HEK293 (cell line): ENCODE results near the gene ANKRD23.
"Not testable (repeated sequence)": the region's sequence is repeated elsewhere in the genome, so short reads cannot be mapped to it uniquely, and the experiment has no call there.

Experiments
- CTCF ChIA-PET: fragments of 350-600 bp; formaldehyde crosslinking; extraction: SDS; loops from one replicate; lab custom pipeline; 2021; ENCODE audit warnings: antibody characterized with exemption; lab: Yijun Ruan, JAX
- POLR2A ChIA-PET: fragments of 300-600 bp; formaldehyde crosslinking; extraction: SDS; loops from one replicate; lab custom pipeline; 2020; ENCODE audit warnings: antibody characterized with exemption, inconsistent platforms; lab: Yijun Ruan, JAX
- H3K27ac ChIP-seq: fragments of 200-500 bp; sonication (Bioruptor generic); 2 replicates; pipeline ENCODE4 v1.5.1; 2014; ENCODE audit warnings: low read depth, low read length, control low read depth, inconsistent platforms; ENCODE audit errors: extremely low read depth
- H3K36me3 ChIP-seq, 2 experiments: fragments of 200-500 bp in 1 of 2; sonication (Bioruptor generic) in 1 of 2; 1 replicate in 1 of 2; 2 replicates in 1 of 2; pipeline ENCODE4 v1.5.1; 2014 to 2017; ENCODE audit warnings: inconsistent platforms in 2 of 2, low read length in 2 of 2; ENCODE audit not compliant: control insufficient read depth in 2 of 2, insufficient read depth in 1 of 2
- H3K4me1 ChIP-seq: fragments of 200-500 bp; sonication (Bioruptor generic); 2 replicates; pipeline ENCODE4 v1.5.1; 2014; ENCODE audit warnings: mild to moderate bottlenecking, low read length, inconsistent platforms; ENCODE audit not compliant: control insufficient read depth, insufficient read depth
- H3K4me3 ChIP-seq: 2 replicates; pipeline ENCODE4 v1.5.1; 2011; ENCODE audit warnings: low read depth, mild to moderate bottlenecking, control low read depth, low read length, moderate library complexity
- H3K9me3 ChIP-seq: fragments of 200-500 bp; sonication (Bioruptor generic); 2 replicates; pipeline ENCODE4 v1.5.1; 2014; ENCODE audit warnings: low read depth, low read length, inconsistent platforms; ENCODE audit not compliant: control insufficient read depth, insufficient read depth
- AEBP2 ChIP-seq: fragments of 450-650 bp; formaldehyde crosslinking; IDR thresholded peaks from 2 replicates; pipeline ENCODE4 v1.5.1; 2016; ENCODE audit warnings: missing biosample characterization, missing genetic modification characterization, borderline replicate concordance
- GFI1B ChIP-seq: fragments of 450-650 bp; formaldehyde crosslinking; IDR thresholded peaks from 2 replicates; pipeline ENCODE4 v1.5.1; 2016; ENCODE audit warnings: missing biosample characterization, missing genetic modification characterization
- KLF9 ChIP-seq: fragments of 450-650 bp; formaldehyde crosslinking; IDR thresholded peaks from 2 replicates; pipeline ENCODE4 v1.5.1; 2016; ENCODE audit warnings: missing biosample characterization, missing genetic modification characterization, low read depth
- REPIN1 ChIP-seq: fragments of 450-650 bp; formaldehyde crosslinking; IDR thresholded peaks from 2 replicates; pipeline ENCODE4 v1.5.1; 2017; ENCODE audit warnings: missing biosample characterization, missing genetic modification characterization, low read depth
- YY2 ChIP-seq: fragments of 450-650 bp; formaldehyde crosslinking; IDR thresholded peaks from 2 replicates; pipeline ENCODE4 v1.5.1; 2016; ENCODE audit warnings: missing biosample characterization, missing genetic modification characterization
- ZBTB10 ChIP-seq: fragments of 450-650 bp; formaldehyde crosslinking; IDR thresholded peaks from 2 replicates; pipeline ENCODE4 v1.5.1; 2016; ENCODE audit warnings: missing biosample characterization, missing genetic modification characterization
- ZBTB21 ChIP-seq: fragments of 450-650 bp; formaldehyde crosslinking; IDR thresholded peaks from 2 replicates; pipeline ENCODE4 v1.5.1; 2017; ENCODE audit warnings: missing biosample characterization, missing genetic modification characterization
- ZBTB48 ChIP-seq: fragments of 450-650 bp; formaldehyde crosslinking; IDR thresholded peaks from 2 replicates; pipeline ENCODE4 v1.5.1; 2016; ENCODE audit warnings: missing biosample characterization, missing genetic modification characterization
- ZBTB8A ChIP-seq: fragments of 450-650 bp; formaldehyde crosslinking; IDR thresholded peaks from 2 replicates; pipeline ENCODE4 v1.5.1; 2016; ENCODE audit warnings: missing biosample characterization, missing genetic modification characterization
- ZNF18 ChIP-seq: fragments of 450-650 bp; formaldehyde crosslinking; IDR thresholded peaks from 2 replicates; pipeline ENCODE4 v1.5.1; 2016; ENCODE audit warnings: missing biosample characterization, missing genetic modification characterization
- ZNF214 ChIP-seq: fragments of 450-650 bp; formaldehyde crosslinking; IDR thresholded peaks from 2 replicates; pipeline ENCODE4 v1.5.1; 2017; ENCODE audit warnings: missing biosample characterization, mild to moderate bottlenecking, missing genetic modification characterization, borderline replicate concordance
- ZNF366 ChIP-seq: fragments of 450-650 bp; formaldehyde crosslinking; conservative IDR thresholded peaks from 2 replicates; pipeline ENCODE4 v1.5.1; 2016; ENCODE audit warnings: missing biosample characterization, missing genetic modification characterization
- ZNF394 ChIP-seq: fragments of 450-650 bp; formaldehyde crosslinking; IDR thresholded peaks from 2 replicates; pipeline ENCODE4 v1.5.1; 2016; ENCODE audit warnings: missing biosample characterization, missing genetic modification characterization, mild to moderate bottlenecking, moderate library complexity, borderline replicate concordance
- ZNF404 ChIP-seq: fragments of 450-650 bp; formaldehyde crosslinking; IDR thresholded peaks from 2 replicates; pipeline ENCODE4 v1.5.1; 2017; ENCODE audit warnings: missing biosample characterization, missing genetic modification characterization
- ZNF426 ChIP-seq: fragments of 450-650 bp; formaldehyde crosslinking; IDR thresholded peaks from 2 replicates; pipeline ENCODE4 v1.5.1; 2017; ENCODE audit warnings: missing biosample characterization, missing genetic modification characterization, mild to moderate bottlenecking, inconsistent platforms, moderate library complexity
- ZNF521 ChIP-seq: fragments of 450-650 bp; formaldehyde crosslinking; IDR thresholded peaks from 2 replicates; pipeline ENCODE4 v1.5.1; 2017; ENCODE audit warnings: missing biosample characterization, mild to moderate bottlenecking, missing genetic modification characterization
- ZNF555 ChIP-seq: fragments of 450-650 bp; formaldehyde crosslinking; conservative IDR thresholded peaks from 2 replicates; pipeline ENCODE4 v1.5.1; 2017; ENCODE audit warnings: missing biosample characterization, mild to moderate bottlenecking, missing genetic modification characterization, inconsistent platforms
- ZNF560 ChIP-seq: fragments of 450-650 bp; formaldehyde crosslinking; IDR thresholded peaks from 2 replicates; pipeline ENCODE4 v1.5.1; 2017; ENCODE audit warnings: missing biosample characterization, missing genetic modification characterization, borderline replicate concordance
- ZNF596 ChIP-seq: fragments of 450-650 bp; IDR thresholded peaks from 2 replicates; pipeline ENCODE4 v1.5.0; 2018; ENCODE audit warnings: missing biosample characterization, mild to moderate bottlenecking, missing genetic modification characterization, moderate library complexity
- ZNF600 ChIP-seq: fragments of 450-650 bp; formaldehyde crosslinking; IDR thresholded peaks from 2 replicates; pipeline ENCODE4 v1.5.1; 2016; ENCODE audit warnings: missing biosample characterization, missing genetic modification characterization
- ZNF624 ChIP-seq: fragments of 450-650 bp; formaldehyde crosslinking; IDR thresholded peaks from 2 replicates; pipeline ENCODE4 v1.5.1; 2017; ENCODE audit warnings: missing biosample characterization, missing genetic modification characterization
- ZNF626 ChIP-seq: fragments of 450-650 bp; sonication (Bioruptor Pico); formaldehyde crosslinking; IDR thresholded peaks from 2 replicates; pipeline ENCODE4 v1.5.1; 2018; ENCODE audit warnings: missing biosample characterization, missing genetic modification characterization, inconsistent platforms
- ZNF629 ChIP-seq: fragments of 450-650 bp; formaldehyde crosslinking; IDR thresholded peaks from 2 replicates; pipeline ENCODE4 v1.5.1; 2017; ENCODE audit warnings: missing biosample characterization, missing genetic modification characterization
- ZNF658 ChIP-seq: fragments of 450-650 bp; formaldehyde crosslinking; IDR thresholded peaks from 2 replicates; pipeline ENCODE4; 2016; ENCODE audit warnings: missing biosample characterization, missing genetic modification characterization
- ZNF792 ChIP-seq: fragments of 450-650 bp; formaldehyde crosslinking; IDR thresholded peaks from 2 replicates; pipeline ENCODE4 v1.5.1; 2016; ENCODE audit warnings: missing biosample characterization, missing genetic modification characterization
- ZXDB ChIP-seq: fragments of 450-650 bp; formaldehyde crosslinking; IDR thresholded peaks from 2 replicates; pipeline ENCODE4 v1.5.1; 2016; ENCODE audit warnings: missing biosample characterization, missing genetic modification characterization

The ANKRD23 gene

GRCh38 chr2:96890726-96891385, 47.0 kb upstream of the ANKRD23 start:
- POLR2A ChIA-PET: no interaction called here
- TF ChIP-seq ZNF596 (no peak), ZNF624 (tag by site-specific recombination) (no peak), ZNF792 (tag by site-specific recombination) (no peak), ZNF600 (tag by site-specific recombination) (0 out of 2 replicates have a peak, but pooled peaks have one; percentile 26), KLF9 (tag by site-specific recombination) (no peak)
- TF ChIP-seq, all 188 proteins: peak for 1
- CTCF ChIA-PET: interaction anchor here (0.7 to 1.3 kb wide), 3 partner anchors 20 to 60 kb away, joined by 3 to 4 read pairs (median 4); no protein-coding TSS in a partner anchor
- Histone ChIP-seq H3K36me3 (no peaks in the 10 kb centered on the region), H3K4me3 (no peak overlapping the region), H3K4me1 (no peaks in the 10 kb centered on the region), H3K27ac (no peak overlapping the region), H3K9me3 (no peaks in the 10 kb centered on the region)

- H3K9me3 ChIP-seq: no peaks in the 10 kb centered on the region
- TF ChIP-seq ZNF214 (tag by site-specific recombination) (no peak), ZNF394 (tag by site-specific recombination) (no peak), ZBTB48 (tag by site-specific recombination) (no peak), ZNF521 (no peak), REPIN1 (tag by site-specific recombination) (no peak), ZNF658 (tag by site-specific recombination) (no peak), YY2 (tag by site-specific recombination) (no peak), ZNF626 (tag by site-specific recombination) (no peak), ZNF366 (no peak), ZBTB10 (tag by site-specific recombination) (no peak), ZXDB (no peak)
- POLR2A ChIA-PET: no interaction called here
- no peak overlapping the region for H3K27ac ChIP-seq
- H3K4me3 ChIP-seq: no peak overlapping the region
- no peaks in the 10 kb centered on the region for H3K36me3 ChIP-seq
- CTCF ChIA-PET: interaction anchor here (0.7 to 1.3 kb wide), 3 partner anchors 9 to 61 kb away, joined by 3 to 4 read pairs (median 3); no protein-coding TSS in a partner anchor
- no peaks in the 10 kb centered on the region for H3K4me1 ChIP-seq
These were observed 46.4 kb upstream of the ANKRD23 start for GRCh38 chr2:96890252-96890651.

GRCh38 chr2:96889502-96889901, 45.7 kb upstream of the ANKRD23 start:
- not testable (repeated sequence) for H3K36me3 ChIP-seq, H3K4me3 ChIP-seq, H3K27ac ChIP-seq, H3K4me1 ChIP-seq, H3K9me3 ChIP-seq
- ChIA-PET POLR2A (interaction anchor here (0.6 kb wide), 1 partner anchor 14 kb away, joined by 3 read pairs; no protein-coding TSS in a partner anchor), CTCF (interaction anchor here (0.7 to 1.3 kb wide), 2 partner anchors 9 to 12 kb away, joined by 3 read pairs; no protein-coding TSS in a partner anchor)
- TF ChIP-seq ZNF394 (tag by site-specific recombination) (peak; percentile 95), ZNF426 (tag by site-specific recombination) (peak; percentile 84), ZNF18 (0 out of 2 replicates have a peak, but pooled peaks have one; percentile 19), ZBTB8A (tag by site-specific recombination) (peak; percentile 77), AEBP2 (tag by site-specific recombination) (peak; percentile 58; the same call in 1 of the 2 replicates), GFI1B (peak; percentile 31; the same call in 1 of the 2 replicates), ZNF555 (tag by site-specific recombination) (peak; percentile 82), ZNF560 (peak; percentile 44; the same call in 1 of the 2 replicates), ZBTB21 (tag by site-specific recombination) (peak; percentile 32; the same call in 1 of the 2 replicates), ZNF404 (0 out of 2 replicates have a peak, but pooled peaks have one; percentile 45), ZNF629 (tag by site-specific recombination) (peak; percentile 52; the same call in 1 of the 2 replicates)
